K562 (cell line): ENCODE measurements around the gene ZNF407. TPM values are rescaled to one million over a fixed set of nuclear protein-coding genes. Genes with fewer than 3 reads are reported as not detected.

Source experiments
- ATAC-seq: fragments of 200-7000 bp; cut with Tn5 transposase; 3 replicates; pipeline ENCODE4 v1.9.1; 2020; ENCODE audit warnings: moderate library complexity
- BruUV-seq: library from RNA; stranded (reverse); fragments of 400-500 nt; replicated peaks from 2 replicates; lab custom pipeline; 2021; lab: Mats Ljungman, UMichigan
- CTCF ChIA-PET: fragments of 300-600 bp; formaldehyde crosslinking; extraction: SDS; loops from one replicate; lab custom pipeline; 2021; ENCODE audit warnings: low intra/inter-chr PET ratio; lab: Yijun Ruan, JAX
- POLR2A ChIA-PET: fragments of 300-600, 350-650 bp; sonication (Branson Sonifier 250); formaldehyde crosslinking; extraction: SDS; loops from one replicate; lab custom pipeline; 2021; ENCODE audit warnings: antibody characterized with exemption, inconsistent platforms; lab: Yijun Ruan, JAX
- DNase-seq, 4 experiments: peaks; one replicate each; pipeline versions ENCODE4 v3.0.0 to v3.0.0-alpha.2; 2011 to 2018; ENCODE audit warnings: low spot score in 3 of 4, mixed read lengths in 3 of 4; ENCODE audit errors: extremely low read depth in 1 of 4
- FAIRE-seq: peaks from 2 replicates; lab custom pipeline; 2011; peaks lifted over from hg19 to GRCh38; lab: Jason Lieb, UNC
- H2AFZ ChIP-seq: 2 replicates; pipeline ENCODE4 v1.6.0; 2011; ENCODE audit warnings: low read depth, low read length, control low read depth, inconsistent platforms
- H3K27ac ChIP-seq: fragments of 200-600 bp; 3 replicates; pipeline ENCODE4 v1.8.0; 2011; ENCODE audit warnings: low read depth, mild to moderate bottlenecking, control low read depth, inconsistent platforms, low read length, moderate library complexity, mixed read lengths; ENCODE audit errors: extremely low read depth
- H3K27me3 ChIP-seq, 2 experiments: fragments of 300-600 bp in 1 of 2; 2 replicates in 1 of 2; 3 replicates in 1 of 2; pipeline versions ENCODE4 v1.6.0 to v1.8.0; 2011; ENCODE audit warnings: inconsistent platforms in 2 of 2, low read length in 2 of 2, mild to moderate bottlenecking in 1 of 2, mixed read lengths in 1 of 2, moderate library complexity in 1 of 2; ENCODE audit not compliant: control insufficient read depth in 2 of 2, insufficient read depth in 2 of 2
- H3K36me3 ChIP-seq: fragments of 300-600 bp; 3 replicates; pipeline ENCODE4 v1.8.0; 2011; ENCODE audit warnings: mild to moderate bottlenecking, low read length, inconsistent platforms; ENCODE audit not compliant: control insufficient read depth, insufficient read depth
- H3K4me1 ChIP-seq, 2 experiments: fragments of 200-600 bp in 1 of 2; replicated peaks in 1 of 2; 2 replicates in 1 of 2; 3 replicates in 1 of 2; pipeline versions ENCODE4 v1.5.1 to v1.8.0; 2011; ENCODE audit warnings: inconsistent platforms in 2 of 2, low read length in 2 of 2, mild to moderate bottlenecking in 1 of 2, mixed read lengths in 1 of 2, moderate library complexity in 1 of 2; ENCODE audit not compliant: control insufficient read depth in 2 of 2, insufficient read depth in 2 of 2
- H3K4me2 ChIP-seq: 2 replicates; pipeline ENCODE4 v1.6.1; 2011; ENCODE audit warnings: low read length, control low read depth, inconsistent platforms, mixed read lengths; ENCODE audit not compliant: insufficient read depth
- H3K4me3 ChIP-seq: fragments of 200-600 bp; sonication (generic), shearing (Covaris generic); 2 replicates; pipeline ENCODE4 v1.5.1; 2016; ENCODE audit warnings: control low read depth, inconsistent platforms
- H3K79me2 ChIP-seq: fragments of 200-600 bp; 3 replicates; pipeline ENCODE4 v1.8.0; 2011; ENCODE audit warnings: low read length, inconsistent platforms; ENCODE audit not compliant: control insufficient read depth, insufficient read depth
- H3K9ac ChIP-seq, 2 experiments: 2 replicates each; pipeline versions ENCODE4 v1.6.0 to v1.6.1; 2011; ENCODE audit warnings: low read depth in 2 of 2, low read length in 2 of 2, control low read depth in 1 of 2, inconsistent platforms in 1 of 2, mild to moderate bottlenecking in 1 of 2, mixed read lengths in 1 of 2; ENCODE audit not compliant: insufficient read depth in 1 of 2
- H3K9me1 ChIP-seq: one replicate; pipeline ENCODE4 v1.6.0; 2011; ENCODE audit warnings: inconsistent platforms, mild to moderate bottlenecking, low read length, moderate library complexity; ENCODE audit not compliant: control insufficient read depth, insufficient read depth
- H3K9me3 ChIP-seq: replicated peaks from 2 replicates; pipeline ENCODE4 v1.5.1; 2011; ENCODE audit warnings: low read depth, low read length, inconsistent platforms; ENCODE audit not compliant: control insufficient read depth, insufficient read depth
- H4K20me1 ChIP-seq: replicated peaks from 2 replicates; pipeline ENCODE4 v1.6.1; 2011; ENCODE audit warnings: low read length, inconsistent platforms, mixed read lengths; ENCODE audit not compliant: control insufficient read depth, insufficient read depth
- ARID1B ChIP-seq: fragments of 450-650 bp; IDR thresholded peaks from 2 replicates; pipeline ENCODE4 v1.6.1; 2016; ENCODE audit warnings: antibody characterized with exemption, mild to moderate bottlenecking, inconsistent platforms
- ARNT ChIP-seq, 2 experiments: fragments of 450-650 bp; IDR thresholded peaks; 2 replicates each; pipeline ENCODE4 v1.6.1; 2016; ENCODE audit warnings: mild to moderate bottlenecking in 1 of 2
- DIDO1 ChIP-seq: fragments of 450-650 bp; IDR thresholded peaks from 2 replicates; pipeline ENCODE4 v1.6.1; 2016; ENCODE audit warnings: low read depth, missing biosample characterization, missing genetic modification characterization
- HLTF ChIP-seq: fragments of 450-650 bp; IDR thresholded peaks from 2 replicates; pipeline ENCODE4 v1.6.1; 2016
- PRMT5 ChIP-seq: sonication (generic); formaldehyde crosslinking; IDR thresholded peaks from 2 replicates; pipeline ENCODE4 v1.5.0; 2020; ENCODE audit warnings: missing genetic modification reagents
- SP1 ChIP-seq: sonication (generic); formaldehyde crosslinking; IDR thresholded peaks from 2 replicates; pipeline ENCODE4 v1.8.1; 2022; ENCODE audit warnings: mild to moderate bottlenecking, missing genetic modification reagents
- TAF15 ChIP-seq: fragments of 200-400 bp; formaldehyde crosslinking; IDR thresholded peaks from 2 replicates; pipeline ENCODE4 v1.6.1; 2017; ENCODE audit warnings: mild to moderate bottlenecking, low read depth, low read length, moderate library complexity
- TCF3 ChIP-seq: sonication (generic); formaldehyde crosslinking; IDR thresholded peaks from 2 replicates; pipeline ENCODE4 v1.4.0; 2020; ENCODE audit warnings: mild to moderate bottlenecking, missing genetic modification reagents
- ZBED1 ChIP-seq: IDR thresholded peaks from 2 replicates; pipeline ENCODE4 v1.6.1; 2014
- ZBTB17 ChIP-seq: fragments of 450-650 bp; formaldehyde crosslinking; IDR thresholded peaks from 2 replicates; pipeline ENCODE4 v1.4.0; 2020; ENCODE audit warnings: mild to moderate bottlenecking
- WGBS: fragments of 100-300 bp; shearing (Covaris generic); methylation state at CpG from one replicate; pipeline ENCODE4 v1.1.6; 2016; ENCODE audit warnings: low coverage, mixed read lengths; ENCODE audit not compliant: insufficient coverage; ENCODE audit errors: missing lambda C conversion rate; 5-methylcytosine and 5-hydroxymethylcytosine counted together
- in situ Hi-C: fragments of 300-500 bp; cut with MboI; formaldehyde crosslinking; loops from 4 replicates; pipeline ENCODE4 v1.15.0; 2018; ENCODE audit warnings: inconsistent platforms, mixed read lengths
- intact Hi-C: fragments of 100-400 bp; cut with micrococcal nuclease; formaldehyde crosslinking; loops from 2 replicates; pipeline ENCODE4 v1.14.2; 2022
- polyA plus RNA-seq, 8 experiments: library from polyadenylated mRNA; depleted of rRNA in 4 of 8; stranded (reverse) in 5 of 8; unstranded in 3 of 8; fragments of >200 nt; fragmentation: Nextera tagmentation in 2 of 8; fragmentation: Illumina TruSeq in 1 of 8; extraction: Ambion mirVana in 2 of 8; extraction: Trizol in 1 of 8; gene quantifications; 2 replicates each; pipeline versions ENCODE4 v1.2.1 to v1.2.3, GENCODE V29; 2011 to 2014; ENCODE audit warnings: inconsistent platforms in 1 of 8, missing spikeins in 1 of 8
- total RNA-seq, 7 experiments: library from RNA; depleted of rRNA in 6 of 7; stranded (reverse); fragments of >200 nt in 6 of 7; fragmentation: Illumina TruSeq in 2 of 7; extraction: Trizol in 2 of 7; gene quantifications; 2 replicates each; pipeline versions ENCODE4 v1.2.1 to v1.2.3, GENCODE V29; 2011 to 2021; ENCODE audit warnings: low replicate concordance in 1 of 7
- TF ChIP-seq, protein P1 (sequence below), 2 experiments: IDR thresholded peaks; 2 replicates each; pipeline ENCODE4 v1.6.1; 2012; ENCODE audit warnings: improper control_type of control experiment in 2 of 2, low read depth in 2 of 2, low read length in 2 of 2, borderline replicate concordance in 1 of 2
- TF ChIP-seq, protein P2 (sequence below): fragments of 250-450 bp; sonication (Bioruptor Pico); IDR thresholded peaks from 2 replicates; pipeline ENCODE4 v1.6.1; 2021; ENCODE audit warnings: mild to moderate bottlenecking

ZNF407 gene
- total and polyA plus RNA-seq, 9 of the 15 experiments (the other 6 are each of a cell fraction or from before 2014, with no cell fraction given), result 0.21 to 5.4 (median 2.3) TPM

DNA sequence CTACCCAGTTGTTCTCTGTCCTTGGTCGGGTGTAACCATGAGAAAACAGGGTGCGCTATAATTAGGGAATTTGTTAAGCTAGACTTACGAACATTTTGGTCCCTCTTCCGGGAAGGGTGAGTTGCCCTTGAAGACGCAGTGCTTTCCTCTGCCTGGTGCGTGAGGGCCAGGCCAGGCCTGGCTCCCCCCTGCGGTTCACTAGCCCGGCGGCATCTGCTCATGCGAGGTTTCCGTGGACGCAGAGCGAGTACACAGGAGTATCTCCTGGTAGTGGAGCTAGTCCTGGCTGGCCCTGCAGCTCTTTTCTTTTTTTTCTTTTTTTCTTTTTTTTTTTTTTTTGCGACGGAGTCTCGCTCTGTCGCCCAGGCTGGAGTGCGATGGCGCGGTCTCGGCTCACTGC is 462.5 kb downstream of the ZNF407 start:
- H2AFZ ChIP-seq, result no peak overlapping the region
- WGBS, result 77% methylated on average over 13 of the region's 21 CpGs
- no peak overlapping the region for H3K4me2 ChIP-seq
- H3K9ac ChIP-seq, result no peak overlapping the region
- BruUV-seq, result no TSS peak
- no peaks in the 10 kb centered on the region for H3K27me3 ChIP-seq
- CTCF ChIA-PET, result no interaction called here
- in situ Hi-C loops, result no loop called here
- ATAC-seq, result no peak
- no peaks in the 10 kb centered on the region for H3K9me1 ChIP-seq
- no peaks in the 10 kb centered on the region for H3K9me3 ChIP-seq
- no peak for FAIRE-seq
- H3K36me3 ChIP-seq, result no peaks in the 10 kb centered on the region
- no peak overlapping the region for H3K4me3 ChIP-seq
- DNase-seq, result no peak
- H3K79me2 ChIP-seq, result no peaks in the 10 kb centered on the region
- H4K20me1 ChIP-seq, result no peaks in the 10 kb centered on the region
- H3K4me1 ChIP-seq, result no peaks in the 10 kb centered on the region
- POLR2A ChIA-PET, result no interaction called here
- no peak overlapping the region for H3K27ac ChIP-seq
- TF ChIP-seq ARNT (IDR thresholded peaks at IDR 0.05) (no peak), DIDO1 (no peak), ARID1B (no peak), ZBTB17 (CRISPR knock-in tag) (no peak), SP1 (CRISPR knock-in tag) (no peak), TCF3 (no peak), TAF15 (no peak), ZBED1 (no peak), HLTF (no peak), PRMT5 (CRISPR knock-in tag) (no peak)
- TF ChIP-seq, protein P1, sequence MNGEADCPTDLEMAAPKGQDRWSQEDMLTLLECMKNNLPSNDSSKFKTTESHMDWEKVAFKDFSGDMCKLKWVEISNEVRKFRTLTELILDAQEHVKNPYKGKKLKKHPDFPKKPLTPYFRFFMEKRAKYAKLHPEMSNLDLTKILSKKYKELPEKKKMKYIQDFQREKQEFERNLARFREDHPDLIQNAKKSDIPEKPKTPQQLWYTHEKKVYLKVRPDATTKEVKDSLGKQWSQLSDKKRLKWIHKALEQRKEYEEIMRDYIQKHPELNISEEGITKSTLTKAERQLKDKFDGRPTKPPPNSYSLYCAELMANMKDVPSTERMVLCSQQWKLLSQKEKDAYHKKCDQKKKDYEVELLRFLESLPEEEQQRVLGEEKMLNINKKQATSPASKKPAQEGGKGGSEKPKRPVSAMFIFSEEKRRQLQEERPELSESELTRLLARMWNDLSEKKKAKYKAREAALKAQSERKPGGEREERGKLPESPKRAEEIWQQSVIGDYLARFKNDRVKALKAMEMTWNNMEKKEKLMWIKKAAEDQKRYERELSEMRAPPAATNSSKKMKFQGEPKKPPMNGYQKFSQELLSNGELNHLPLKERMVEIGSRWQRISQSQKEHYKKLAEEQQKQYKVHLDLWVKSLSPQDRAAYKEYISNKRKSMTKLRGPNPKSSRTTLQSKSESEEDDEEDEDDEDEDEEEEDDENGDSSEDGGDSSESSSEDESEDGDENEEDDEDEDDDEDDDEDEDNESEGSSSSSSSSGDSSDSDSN (IDR thresholded peaks at IDR 0.05; ENCODE audit: borderline replicate concordance in 1 of 2, low read depth in 2 of 2, low read length in 2 of 2), result no peak
- TF ChIP-seq, protein P2, sequence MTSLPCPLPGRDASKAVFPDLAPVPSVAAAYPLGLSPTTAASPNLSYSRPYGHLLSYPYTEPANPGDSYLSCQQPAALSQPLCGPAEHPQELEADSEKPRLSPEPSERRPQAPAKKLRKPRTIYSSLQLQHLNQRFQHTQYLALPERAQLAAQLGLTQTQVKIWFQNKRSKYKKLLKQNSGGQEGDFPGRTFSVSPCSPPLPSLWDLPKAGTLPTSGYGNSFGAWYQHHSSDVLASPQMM (CRISPR knock-in tag), result no peak
- intact Hi-C loops, result no loop called here
